ENCODE measurements around the gene KRTAP9-4.
"Not testable (repeated sequence)": the region's sequence is repeated elsewhere in the genome, so short reads cannot be mapped to it uniquely, and the experiment has no call there.

KRTAP9-4 gene

GRCh38 chr17:41271858-41272257 lies 22.4 kb downstream of the KRTAP9-4 start:
- TF ChIP-seq, protein P1, sequence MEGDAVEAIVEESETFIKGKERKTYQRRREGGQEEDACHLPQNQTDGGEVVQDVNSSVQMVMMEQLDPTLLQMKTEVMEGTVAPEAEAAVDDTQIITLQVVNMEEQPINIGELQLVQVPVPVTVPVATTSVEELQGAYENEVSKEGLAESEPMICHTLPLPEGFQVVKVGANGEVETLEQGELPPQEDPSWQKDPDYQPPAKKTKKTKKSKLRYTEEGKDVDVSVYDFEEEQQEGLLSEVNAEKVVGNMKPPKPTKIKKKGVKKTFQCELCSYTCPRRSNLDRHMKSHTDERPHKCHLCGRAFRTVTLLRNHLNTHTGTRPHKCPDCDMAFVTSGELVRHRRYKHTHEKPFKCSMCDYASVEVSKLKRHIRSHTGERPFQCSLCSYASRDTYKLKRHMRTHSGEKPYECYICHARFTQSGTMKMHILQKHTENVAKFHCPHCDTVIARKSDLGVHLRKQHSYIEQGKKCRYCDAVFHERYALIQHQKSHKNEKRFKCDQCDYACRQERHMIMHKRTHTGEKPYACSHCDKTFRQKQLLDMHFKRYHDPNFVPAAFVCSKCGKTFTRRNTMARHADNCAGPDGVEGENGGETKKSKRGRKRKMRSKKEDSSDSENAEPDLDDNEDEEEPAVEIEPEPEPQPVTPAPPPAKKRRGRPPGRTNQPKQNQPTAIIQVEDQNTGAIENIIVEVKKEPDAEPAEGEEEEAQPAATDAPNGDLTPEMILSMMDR (IDR thresholded peaks at IDR 0.05; ENCODE audit: insufficient read depth, low read depth, low read length, missing control alignments): no peak
- DNase-seq (ENCODE audit: low read depth): no peak
- no peak overlapping the region for H3K4me3 ChIP-seq (ENCODE audit: low read depth, low read length)

DNA sequence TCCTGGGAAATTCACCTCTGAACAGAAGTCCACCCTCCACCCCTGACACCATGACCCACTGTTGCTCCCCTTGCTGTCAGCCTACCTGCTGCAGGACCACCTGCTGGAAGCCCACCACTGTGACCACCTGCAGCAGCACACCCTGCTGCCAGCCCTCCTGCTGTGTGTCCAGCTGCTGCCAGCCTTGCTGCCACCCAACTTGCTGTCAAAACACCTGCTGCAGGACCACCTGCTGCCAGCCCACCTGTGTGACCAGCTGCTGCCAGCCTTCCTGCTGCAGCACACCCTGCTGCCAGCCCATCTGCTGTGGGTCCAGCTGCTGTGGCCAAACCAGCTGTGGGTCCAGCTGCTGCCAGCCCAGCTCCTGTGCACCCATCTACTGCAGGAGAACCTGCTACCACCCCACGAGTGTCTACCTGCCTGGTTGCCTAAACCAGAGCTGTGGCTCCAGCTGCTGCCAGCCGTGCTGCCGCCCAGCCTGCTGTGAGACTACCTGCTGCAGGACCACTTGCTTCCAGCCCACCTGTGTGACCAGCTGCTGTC lies 26.2 kb downstream of the KRTAP9-4 start, which contains the start of gene KRTAP9-7:
KRTAP9-7 (plus strand) TSS at position 51 of the 543 bp plus-strand sequence; CDS start at position 51, 0 bp downstream.
- H3K4me3 ChIP-seq (ENCODE audit: low read depth, low read length); DNase-seq (ENCODE audit: low read depth): not testable (repeated sequence)

DNA sequence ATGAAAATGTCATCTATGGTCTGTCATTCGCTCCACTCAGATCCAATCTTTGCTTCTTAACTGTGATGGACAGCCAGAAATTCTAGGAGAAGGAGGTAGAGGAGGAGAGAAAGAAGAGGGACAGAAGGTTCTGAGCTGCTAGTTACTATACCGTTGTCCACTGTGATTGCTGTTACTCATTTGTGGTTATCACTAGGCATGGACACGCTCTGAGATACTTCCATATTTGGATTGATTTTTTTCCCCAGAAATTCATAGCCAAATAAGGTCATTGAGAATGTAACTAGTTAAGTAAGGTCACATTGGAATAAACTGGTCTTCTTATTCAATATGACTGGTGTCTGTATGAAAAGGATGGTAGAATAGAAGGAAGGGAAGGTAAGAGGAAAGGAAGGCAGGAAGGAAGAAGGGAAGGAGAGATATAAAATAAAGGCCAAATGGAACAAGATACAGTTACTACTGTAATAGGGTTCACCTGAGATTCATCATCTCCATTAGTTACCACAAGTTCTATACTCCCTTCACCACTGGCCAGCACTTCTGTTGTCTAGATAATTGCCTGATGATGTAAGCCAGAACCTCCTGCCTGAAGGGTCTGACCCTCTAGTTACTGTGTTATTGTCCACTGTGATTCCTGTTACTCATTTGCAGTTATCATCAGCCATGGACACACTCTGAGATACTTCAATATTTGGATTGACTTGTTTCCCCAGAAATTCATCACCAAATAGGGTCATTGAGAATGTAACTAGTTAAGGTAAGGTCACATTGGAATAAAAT lies 28.9 kb downstream of the KRTAP9-4 start:
- TF ChIP-seq, protein P1 (IDR thresholded peaks at IDR 0.05; ENCODE audit: insufficient read depth, low read depth, low read length, missing control alignments): no peak
- H3K4me3 ChIP-seq (ENCODE audit: low read depth, low read length): no peak overlapping the region
- no peak for DNase-seq (ENCODE audit: low read depth)

DNA sequence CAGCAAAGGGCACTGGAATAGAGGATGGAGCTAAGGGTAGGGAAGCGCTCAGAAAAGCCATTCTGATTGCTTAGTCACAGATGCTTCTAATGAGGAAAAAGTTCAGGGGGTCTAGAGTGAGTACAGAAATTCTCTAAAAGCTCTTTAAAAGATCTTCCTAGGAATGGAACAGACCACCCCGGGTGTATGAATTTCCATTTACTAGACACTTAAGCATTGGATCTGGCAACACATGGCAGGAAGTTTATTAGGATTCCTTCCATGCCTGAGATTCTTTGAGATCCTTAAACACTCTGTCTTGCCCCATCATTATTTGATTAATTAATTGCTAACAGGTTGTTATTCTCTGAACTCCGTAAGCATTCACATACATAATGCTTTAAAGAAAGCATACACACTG lies 34.6 kb downstream of the KRTAP9-4 start:
- no peak overlapping the region for H3K4me3 ChIP-seq (ENCODE audit: low read depth, low read length)
- no peak for DNase-seq (ENCODE audit: low read depth)
- TF ChIP-seq, protein P1 (IDR thresholded peaks at IDR 0.05; ENCODE audit: insufficient read depth, low read depth, low read length, missing control alignments): no peak

DNA sequence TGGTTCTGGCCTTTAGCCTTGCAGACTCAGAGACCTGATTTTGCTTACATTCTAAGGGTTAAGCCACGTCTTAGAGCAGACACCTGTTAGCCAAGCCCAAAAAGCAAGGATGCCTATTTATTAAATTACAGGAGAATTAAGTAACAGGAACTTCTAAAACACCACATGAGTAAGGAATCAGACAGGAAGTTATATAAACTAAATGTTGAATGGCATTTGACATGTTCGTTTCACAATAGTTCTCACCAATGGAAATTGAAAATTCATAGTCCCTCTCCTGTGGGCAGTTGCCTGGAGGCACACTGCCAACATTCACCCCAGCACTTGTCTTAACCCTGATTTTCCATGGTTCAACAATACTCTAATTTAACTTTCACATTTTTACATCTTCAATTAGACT lies 35.1 kb downstream of the KRTAP9-4 start:
- TF ChIP-seq, protein P1 (IDR thresholded peaks at IDR 0.05; ENCODE audit: insufficient read depth, low read depth, low read length, missing control alignments): no peak
- no peak for DNase-seq (ENCODE audit: low read depth)
- H3K4me3 ChIP-seq (ENCODE audit: low read depth, low read length): no peak overlapping the region

DNA sequence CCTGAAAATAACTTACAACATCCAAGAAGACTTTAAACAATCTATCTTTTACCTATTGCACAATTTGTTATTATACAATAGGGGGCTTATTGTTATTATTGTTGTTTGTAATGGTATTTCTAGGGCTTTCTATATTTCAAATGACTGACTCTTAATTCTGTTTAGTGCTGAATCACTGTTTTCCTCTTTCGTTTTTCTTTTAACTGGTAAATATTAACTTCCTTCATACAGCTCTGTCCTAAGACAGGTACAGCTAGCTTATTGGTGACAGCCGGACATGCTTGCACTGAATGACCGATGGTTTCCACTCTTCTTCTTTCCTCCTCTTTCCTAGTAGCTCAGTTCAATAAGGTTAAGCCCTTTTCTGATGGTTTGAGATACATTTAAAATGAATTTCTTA lies 37.6 kb downstream of the KRTAP9-4 start:
- TF ChIP-seq, protein P1 (IDR thresholded peaks at IDR 0.05; ENCODE audit: insufficient read depth, low read depth, low read length, missing control alignments): no peak
- H3K4me3 ChIP-seq (ENCODE audit: low read depth, low read length): no peak overlapping the region
- no peak for DNase-seq (ENCODE audit: low read depth)

GRCh38 chr17:41294016-41294415 lies 44.5 kb downstream of the KRTAP9-4 start:
- DNase-seq (ENCODE audit: low read depth): no peak
- TF ChIP-seq, protein P1 (IDR thresholded peaks at IDR 0.05; ENCODE audit: insufficient read depth, low read depth, low read length, missing control alignments): no peak
- H3K4me3 ChIP-seq (ENCODE audit: low read depth, low read length): no peak overlapping the region
